Loucy (cell line): ENCODE data around the gene FGA.
A peak's percentile ranks its signal among the peaks of the same experiment; 100 is the strongest.

ENCODE experiments used
- H2AFZ ChIP-seq: fragments of 200-600 bp; sonication (generic); 2 replicates; pipeline ENCODE4 v1.6.0; 2016; ENCODE audit warnings: antibody characterized with exemption, mild to moderate bottlenecking, low read length, moderate library complexity
- H3F3A ChIP-seq: fragments of 200-600 bp; 2 replicates; pipeline ENCODE4 v1.6.0; 2016; ENCODE audit warnings: antibody characterized with exemption, low read depth, mild to moderate bottlenecking
- H3K27me3 ChIP-seq: fragments of 200-600 bp; sonication (generic); 2 replicates; pipeline ENCODE4 v1.6.1; 2014; ENCODE audit warnings: low read length, mild to moderate bottlenecking; ENCODE audit not compliant: insufficient read depth, poor library complexity, severe bottlenecking
- H3K36me3 ChIP-seq: fragments of 200-600 bp; sonication (generic); 2 replicates; pipeline ENCODE4 v1.6.1; 2016; ENCODE audit warnings: low read length; ENCODE audit not compliant: insufficient read depth
- H3K4me1 ChIP-seq: fragments of 200-600 bp; sonication (generic); 2 replicates; pipeline ENCODE4 v1.5.1; 2014; ENCODE audit warnings: low read length, mild to moderate bottlenecking; ENCODE audit not compliant: insufficient read depth, poor library complexity, severe bottlenecking
- H3K4me2 ChIP-seq: fragments of 200-600 bp; sonication (generic); 2 replicates; pipeline ENCODE4 v1.6.0; 2014; ENCODE audit warnings: antibody characterized with exemption, low read length, low read depth, mild to moderate bottlenecking; ENCODE audit not compliant: poor library complexity, severe bottlenecking
- H3K4me3 ChIP-seq: fragments of 200-600 bp; sonication (generic); 2 replicates; pipeline ENCODE4 v1.5.1; 2014; ENCODE audit warnings: low read length, mild to moderate bottlenecking, mixed read lengths; ENCODE audit not compliant: poor library complexity, severe bottlenecking
- H3K79me2 ChIP-seq: fragments of 200-600 bp; sonication (generic); 2 replicates; pipeline ENCODE4 v1.6.1; 2014; ENCODE audit warnings: low read length; ENCODE audit not compliant: insufficient read depth
- H3K9ac ChIP-seq: fragments of 200-600 bp; sonication (generic); 2 replicates; pipeline ENCODE4 v1.6.0; 2014; ENCODE audit warnings: mild to moderate bottlenecking, low read depth, low read length, moderate library complexity; ENCODE audit not compliant: poor library complexity, severe bottlenecking
- H3K9me2 ChIP-seq: fragments of 200-600 bp; sonication (generic); replicated peaks from 2 replicates; pipeline ENCODE4 v1.6.1; 2016; ENCODE audit warnings: low read depth, low read length, mixed read lengths
- H3K9me3 ChIP-seq: fragments of 200-600 bp; sonication (generic); 2 replicates; pipeline ENCODE4 v1.6.1; 2014; ENCODE audit warnings: mild to moderate bottlenecking, antibody characterized with exemption, low read length, low read depth; ENCODE audit not compliant: insufficient read depth
- H4K20me1 ChIP-seq: fragments of 200-600 bp; sonication (generic); 2 replicates; pipeline ENCODE4 v1.6.0; 2014; ENCODE audit warnings: antibody characterized with exemption, low read length, mild to moderate bottlenecking; ENCODE audit not compliant: insufficient read depth, poor library complexity, severe bottlenecking
- CTCF ChIP-seq: fragments of 200-600 bp; sonication (generic); conservative IDR thresholded peaks from 2 replicates; pipeline ENCODE4 v1.5.1; 2014; ENCODE audit warnings: mild to moderate bottlenecking, antibody characterized with exemption, low read length
- EZH2phosphoT487 ChIP-seq: fragments of 200-600 bp; IDR thresholded peaks from 2 replicates; pipeline ENCODE4 v1.6.1; 2018; ENCODE audit warnings: antibody characterized with exemption, mild to moderate bottlenecking, moderate library complexity, borderline replicate concordance

The FGA gene

GRCh38 chr4:154551872-154552686 lies 38.5 kb downstream of the FGA start:
- peaks cover 30% of the 10 kb centered on the region for H3K79me2 ChIP-seq
- no peak overlapping the region for H3K4me3 ChIP-seq
- peaks cover 26% of the 10 kb centered on the region for H3K4me1 ChIP-seq
- no peaks in the 10 kb centered on the region for H3F3A ChIP-seq
- 0 out of 2 replicates have a peak, but pooled peaks cover under 1% of the 10 kb centered on the region for H3K36me3 ChIP-seq
- peak overlapping the region; percentile 90 for H2AFZ ChIP-seq
- no peak for TF ChIP-seq EZH2phosphoT487
- peak; percentile 81 for TF ChIP-seq CTCF
- no peaks in the 10 kb centered on the region for H3K27me3 ChIP-seq
- no peak overlapping the region for H3K4me2 ChIP-seq
- peaks cover 26% of the 10 kb centered on the region for H4K20me1 ChIP-seq
- H3K9ac ChIP-seq: no peak overlapping the region
- H3K9me2 ChIP-seq: no peaks in the 10 kb centered on the region
- H3K9me3 ChIP-seq: no peaks in the 10 kb centered on the region

GRCh38 chr4:154549894-154550790 lies 40.4 kb downstream of the FGA start, which contains the start of gene PLRG1:
PLRG1 (minus strand) TSS chr4:154550400; CDS start chr4:154550308, 92 bp downstream.
- Histone ChIP-seq H3K4me3 (peak within 1 kb of the TSS; percentile 97), H3K36me3 (peaks cover 16% of the 10 kb centered on the region), H3K4me2 (peak within 1 kb of the TSS; percentile 89), H3F3A (no peaks in the 10 kb centered on the region), H4K20me1 (peaks cover 31% of the 10 kb centered on the region), H3K9ac (peak within 1 kb of the TSS; percentile 88), H3K27me3 (no peaks in the 10 kb centered on the region), H3K9me3 (no peaks in the 10 kb centered on the region), H3K79me2 (peaks cover 40% of the 10 kb centered on the region), H2AFZ (peak within 1 kb of the TSS; percentile 99), H3K4me1 (peaks cover 37% of the 10 kb centered on the region), H3K9me2 (no peaks in the 10 kb centered on the region)
- TF ChIP-seq EZH2phosphoT487 (no peak), CTCF (no peak)

- Histone ChIP-seq H3K4me2 (peak overlapping the region; percentile 89), H3F3A (no peaks in the 10 kb centered on the region), H3K36me3 (peaks cover 60% of the 10 kb centered on the region), H3K4me1 (peaks cover 33% of the 10 kb centered on the region), H3K9me2 (no peaks in the 10 kb centered on the region), H4K20me1 (peaks cover 31% of the 10 kb centered on the region), H2AFZ (no peak overlapping the region), H3K27me3 (no peaks in the 10 kb centered on the region), H3K9me3 (no peaks in the 10 kb centered on the region), H3K9ac (no peak overlapping the region), H3K79me2 (peaks cover 40% of the 10 kb centered on the region), H3K4me3 (no peak overlapping the region)
- TF ChIP-seq CTCF: peak; percentile 52
- TF ChIP-seq EZH2phosphoT487: no peak
These were observed 44.9 kb downstream of the FGA start for GRCh38 chr4:154545689-154546088.
